Measurements from ENCODE around the gene CDADC1.

- TF ChIP-seq POLR2A (IDR thresholded peaks at IDR 0.05) (no peak), CTCF (IDR thresholded peaks at IDR 0.05) (no peak)
Observed at GRCh38 chr13:49220856-49221589, 26.7 kb upstream of the CDADC1 start.
